ENCODE data around the gene MYL6B.

- TF ChIP-seq POLR2A (IDR thresholded peaks at IDR 0.05) (no peak), CTCF (IDR thresholded peaks at IDR 0.05) (no peak)
Observed at GRCh38 chr12:56204275-56204674, 51.9 kb downstream of the MYL6B start.

All from tibial nerve (tissue), 3 donors.